ENCODE results near the gene ZBP1. TPM values are rescaled to one million over a fixed set of nuclear protein-coding genes. Genes with fewer than 3 reads are reported as not detected.

Gene ZBP1
- total RNA-seq, 1 donor from 2014 or later = not detected

- Mint-ChIP-seq H3K4me1 (ENCODE audit: low read depth) (no peaks in the 10 kb centered on the region), H3K27ac (no peak overlapping the region), H3K27me3 (no peaks in the 10 kb centered on the region), H3K9me3 (ENCODE audit: low read depth) (no peaks in the 10 kb centered on the region), H3K4me3 (ENCODE audit: low read depth) (no peak overlapping the region), H3K36me3 (ENCODE audit: insufficient read depth) (no peaks in the 10 kb centered on the region)
- TF ChIP-seq CTCF (IDR thresholded peaks at IDR 0.05; ENCODE audit: unreplicated experiment) = no peak
- no peak for DNase-seq (ENCODE audit: low spot score, unreplicated experiment)
Observed at GRCh38 chr20:57660181-57660921, 40.1 kb upstream of the ZBP1 start.

GRCh38 chr20:57659517-57660180 is 39.4 kb upstream of the ZBP1 start:
- Mint-ChIP-seq H3K27ac (no peak overlapping the region), H3K9me3 (ENCODE audit: low read depth) (no peaks in the 10 kb centered on the region), H3K36me3 (ENCODE audit: insufficient read depth) (no peaks in the 10 kb centered on the region), H3K4me1 (ENCODE audit: low read depth) (no peaks in the 10 kb centered on the region), H3K4me3 (ENCODE audit: low read depth) (no peak overlapping the region), H3K27me3 (no peaks in the 10 kb centered on the region)
- no peak for DNase-seq (ENCODE audit: low spot score, unreplicated experiment)
- no peak for TF ChIP-seq CTCF (IDR thresholded peaks at IDR 0.05; ENCODE audit: unreplicated experiment)

GRCh38 chr20:57658833-57659516 is 38.7 kb upstream of the ZBP1 start:
- Mint-ChIP-seq H3K36me3 (ENCODE audit: insufficient read depth) (no peaks in the 10 kb centered on the region), H3K9me3 (ENCODE audit: low read depth) (no peaks in the 10 kb centered on the region)
- TF ChIP-seq CTCF (IDR thresholded peaks at IDR 0.05; ENCODE audit: unreplicated experiment) = no peak

GRCh38 chr20:57658447-57658832 is 38.2 kb upstream of the ZBP1 start:
- Mint-ChIP-seq H3K9me3 (ENCODE audit: low read depth) (no peaks in the 10 kb centered on the region), H3K36me3 (ENCODE audit: insufficient read depth) (no peaks in the 10 kb centered on the region), H3K4me3 (ENCODE audit: low read depth) (no peak overlapping the region), H3K4me1 (ENCODE audit: low read depth) (peaks cover 3% of the 10 kb centered on the region), H3K27me3 (no peaks in the 10 kb centered on the region), H3K27ac (no peak overlapping the region)
- no peak for DNase-seq (ENCODE audit: low spot score, unreplicated experiment)
- no peak for TF ChIP-seq CTCF (IDR thresholded peaks at IDR 0.05; ENCODE audit: unreplicated experiment)

More at GRCh38 chr20:57658833-57659516, 38.7 kb upstream of the ZBP1 start:
- H3K27ac Mint-ChIP-seq = no peak overlapping the region
- H3K4me3 Mint-ChIP-seq (ENCODE audit: low read depth) = no peak overlapping the region
- no peaks in the 10 kb centered on the region for H3K27me3 Mint-ChIP-seq
- peaks cover 3% of the 10 kb centered on the region for H3K4me1 Mint-ChIP-seq (ENCODE audit: low read depth)
- no peak for DNase-seq (ENCODE audit: low spot score, unreplicated experiment)

All from progenitor cell of endocrine pancreas (in vitro differentiated cells).